Left renal pelvis (tissue), 4 donors: ENCODE results near the gene TRPC5OS. TPM values are rescaled to one million over a fixed set of nuclear protein-coding genes. Genes with fewer than 3 reads are reported as not detected.

Experiments used
- DNase-seq, 4 donors: peaks; one replicate each; pipeline ENCODE4 v3.0.0-alpha.2; 2013; ENCODE audit warnings: low read depth in 4 of 4, low spot score in 3 of 4
- polyA plus RNA-seq, 4 donors: library from polyadenylated mRNA; unstranded; fragments of 120-200 nt; gene quantifications; one replicate each; pipeline ENCODE4 v1.2.1, GENCODE V29; 2013; ENCODE audit not compliant: insufficient read length in 4 of 4

The TRPC5OS gene
- polyA plus RNA-seq, 4 donors = 0.13 to 0.21 (median 0.19) TPM; not detected in 1

GRCh38 chrX:111892375-111892774 lies 16.4 kb downstream of the TRPC5OS start:
- DNase-seq = no peak

GRCh38 chrX:111896148-111896547 lies 20.2 kb downstream of the TRPC5OS start:
- DNase-seq = no peak

- no peak for DNase-seq
Measured at GRCh38 chrX:111914398-111915090, 38.6 kb downstream of the TRPC5OS start.

- no peak for DNase-seq
Measured at GRCh38 chrX:111917591-111917990, 41.6 kb downstream of the TRPC5OS start.

- no peak for DNase-seq
Measured at GRCh38 chrX:111928456-111928855, 52.5 kb downstream of the TRPC5OS start.

Other genes with a start within 250 kb of the TRPC5OS start
- gene ALG13, start 195.0 kb upstream of the TRPC5OS start, polyA plus RNA-seq = 10 to 100 TPM; 33.0 to 66.0 (median 53.1) TPM
- gene TRPC5, start 206.6 kb downstream of the TRPC5OS start, polyA plus RNA-seq = under 1 TPM; 0.03 to 0.16 (median 0.07) TPM
- gene RTL4, start 206.8 kb downstream of the TRPC5OS start, polyA plus RNA-seq = under 1 TPM in 2 of 4 donors, not detected in 2; 0.06 to 0.16 TPM